K562 (cell line): ENCODE data around the gene EFHC2. TPM values are rescaled to one million over a fixed set of nuclear protein-coding genes. Genes with fewer than 3 reads are reported as not detected.

Experiments used
- ATAC-seq: fragments of 200-7000 bp; cut with Tn5 transposase; 3 replicates; pipeline ENCODE4 v1.9.1; 2020; ENCODE audit warnings: moderate library complexity
- BruUV-seq: library from RNA; stranded (reverse); fragments of 400-500 nt; replicated peaks from 2 replicates; lab custom pipeline; 2021; lab: Mats Ljungman, UMichigan
- CTCF ChIA-PET: fragments of 300-600 bp; formaldehyde crosslinking; extraction: SDS; loops from one replicate; lab custom pipeline; 2021; ENCODE audit warnings: low intra/inter-chr PET ratio; lab: Yijun Ruan, JAX
- POLR2A ChIA-PET: fragments of 300-600, 350-650 bp; sonication (Branson Sonifier 250); formaldehyde crosslinking; extraction: SDS; loops from one replicate; lab custom pipeline; 2021; ENCODE audit warnings: antibody characterized with exemption, inconsistent platforms; lab: Yijun Ruan, JAX
- DNase-seq, 4 experiments: peaks; one replicate each; pipeline versions ENCODE4 v3.0.0 to v3.0.0-alpha.2; 2011 to 2018; ENCODE audit warnings: low spot score in 3 of 4, mixed read lengths in 3 of 4; ENCODE audit errors: extremely low read depth in 1 of 4
- FAIRE-seq: peaks from 2 replicates; lab custom pipeline; 2011; peaks lifted over from hg19 to GRCh38; lab: Jason Lieb, UNC
- H2AFZ ChIP-seq: 2 replicates; pipeline ENCODE4 v1.6.0; 2011; ENCODE audit warnings: low read depth, low read length, control low read depth, inconsistent platforms
- H3K27ac ChIP-seq: fragments of 200-600 bp; 3 replicates; pipeline ENCODE4 v1.8.0; 2011; ENCODE audit warnings: low read depth, mild to moderate bottlenecking, control low read depth, inconsistent platforms, low read length, moderate library complexity, mixed read lengths; ENCODE audit errors: extremely low read depth
- H3K27me3 ChIP-seq, 2 experiments: fragments of 300-600 bp in 1 of 2; 2 replicates in 1 of 2; 3 replicates in 1 of 2; pipeline versions ENCODE4 v1.6.0 to v1.8.0; 2011; ENCODE audit warnings: inconsistent platforms in 2 of 2, low read length in 2 of 2, mild to moderate bottlenecking in 1 of 2, mixed read lengths in 1 of 2, moderate library complexity in 1 of 2; ENCODE audit not compliant: control insufficient read depth in 2 of 2, insufficient read depth in 2 of 2
- H3K36me3 ChIP-seq: fragments of 300-600 bp; 3 replicates; pipeline ENCODE4 v1.8.0; 2011; ENCODE audit warnings: mild to moderate bottlenecking, low read length, inconsistent platforms; ENCODE audit not compliant: control insufficient read depth, insufficient read depth
- H3K4me1 ChIP-seq, 2 experiments: fragments of 200-600 bp in 1 of 2; replicated peaks in 1 of 2; 2 replicates in 1 of 2; 3 replicates in 1 of 2; pipeline versions ENCODE4 v1.5.1 to v1.8.0; 2011; ENCODE audit warnings: inconsistent platforms in 2 of 2, low read length in 2 of 2, mild to moderate bottlenecking in 1 of 2, mixed read lengths in 1 of 2, moderate library complexity in 1 of 2; ENCODE audit not compliant: control insufficient read depth in 2 of 2, insufficient read depth in 2 of 2
- H3K4me2 ChIP-seq: 2 replicates; pipeline ENCODE4 v1.6.1; 2011; ENCODE audit warnings: low read length, control low read depth, inconsistent platforms, mixed read lengths; ENCODE audit not compliant: insufficient read depth
- H3K4me3 ChIP-seq: fragments of 200-600 bp; sonication (generic), shearing (Covaris generic); 2 replicates; pipeline ENCODE4 v1.5.1; 2016; ENCODE audit warnings: control low read depth, inconsistent platforms
- H3K79me2 ChIP-seq: fragments of 200-600 bp; 3 replicates; pipeline ENCODE4 v1.8.0; 2011; ENCODE audit warnings: low read length, inconsistent platforms; ENCODE audit not compliant: control insufficient read depth, insufficient read depth
- H3K9ac ChIP-seq, 2 experiments: 2 replicates each; pipeline versions ENCODE4 v1.6.0 to v1.6.1; 2011; ENCODE audit warnings: low read depth in 2 of 2, low read length in 2 of 2, control low read depth in 1 of 2, inconsistent platforms in 1 of 2, mild to moderate bottlenecking in 1 of 2, mixed read lengths in 1 of 2; ENCODE audit not compliant: insufficient read depth in 1 of 2
- H3K9me1 ChIP-seq: one replicate; pipeline ENCODE4 v1.6.0; 2011; ENCODE audit warnings: inconsistent platforms, mild to moderate bottlenecking, low read length, moderate library complexity; ENCODE audit not compliant: control insufficient read depth, insufficient read depth
- H3K9me3 ChIP-seq: replicated peaks from 2 replicates; pipeline ENCODE4 v1.5.1; 2011; ENCODE audit warnings: low read depth, low read length, inconsistent platforms; ENCODE audit not compliant: control insufficient read depth, insufficient read depth
- H4K20me1 ChIP-seq: replicated peaks from 2 replicates; pipeline ENCODE4 v1.6.1; 2011; ENCODE audit warnings: low read length, inconsistent platforms, mixed read lengths; ENCODE audit not compliant: control insufficient read depth, insufficient read depth
- BRCA1 ChIP-seq, 2 experiments: fragments of 450-650 bp in 1 of 2; sonication (generic) in 1 of 2; formaldehyde crosslinking in 1 of 2; IDR thresholded peaks; 2 replicates each; pipeline versions ENCODE4 v1.5.0 to v1.6.1; 2017 to 2020; ENCODE audit warnings: mild to moderate bottlenecking in 1 of 2, missing genetic modification reagents in 1 of 2
- CBX5 ChIP-seq: IDR thresholded peaks from 2 replicates; pipeline ENCODE4 v1.6.1; 2014; ENCODE audit warnings: low read depth, borderline replicate concordance
- DIDO1 ChIP-seq: fragments of 450-650 bp; IDR thresholded peaks from 2 replicates; pipeline ENCODE4 v1.6.1; 2016; ENCODE audit warnings: low read depth, missing biosample characterization, missing genetic modification characterization
- HES1 ChIP-seq: fragments of 450-650 bp; IDR thresholded peaks from 2 replicates; pipeline ENCODE4 v1.6.1; 2016; ENCODE audit warnings: low read depth, mild to moderate bottlenecking, moderate library complexity
- IFI16 ChIP-seq: fragments of 250-450 bp; sonication (Bioruptor Pico); IDR thresholded peaks from 2 replicates; pipeline ENCODE4 v2.1.2; 2022; ENCODE audit warnings: mild to moderate bottlenecking, inconsistent platforms
- MBD1 ChIP-seq: fragments of 250-450 bp; sonication (Bioruptor Pico); IDR thresholded peaks from 2 replicates; pipeline ENCODE4 v1.8.0; 2022; ENCODE audit warnings: inconsistent platforms
- MED1 ChIP-seq: sonication (generic); formaldehyde crosslinking; IDR thresholded peaks from 2 replicates; pipeline ENCODE4 v1.8.1; 2023; ENCODE audit warnings: missing genetic modification reagents, borderline replicate concordance
- MTF1 ChIP-seq: fragments of 250-450 bp; sonication (Bioruptor Pico); IDR thresholded peaks from 2 replicates; pipeline ENCODE4 v1.9.0; 2021; ENCODE audit warnings: moderate library complexity, mild to moderate bottlenecking, inconsistent platforms, borderline replicate concordance
- NCOR1 ChIP-seq: fragments of 450-650 bp; IDR thresholded peaks from 2 replicates; pipeline ENCODE4 v1.6.1; 2016; ENCODE audit warnings: mild to moderate bottlenecking, moderate library complexity
- POLR2A ChIP-seq: fragments of 450-650 bp; conservative IDR thresholded peaks from 2 replicates; pipeline ENCODE4 v1.6.1; 2016
- RBM15 ChIP-seq: fragments of 200-400 bp; formaldehyde crosslinking; IDR thresholded peaks from 2 replicates; pipeline ENCODE4 v1.6.1; 2018; ENCODE audit warnings: mild to moderate bottlenecking, low read length, moderate library complexity; ENCODE audit not compliant: insufficient read depth
- RFX5 ChIP-seq: IDR thresholded peaks from 2 replicates; pipeline ENCODE4 v1.6.1; 2011; ENCODE audit warnings: low read depth, mild to moderate bottlenecking, improper control_type of control experiment, low read length
- SUPT5H ChIP-seq: fragments of 450-650 bp; IDR thresholded peaks from 2 replicates; pipeline ENCODE4 v1.6.1; 2016
- TRIM25 ChIP-seq: fragments of 450-650 bp; IDR thresholded peaks from 2 replicates; pipeline ENCODE4 v1.7.0; 2016; ENCODE audit warnings: borderline replicate concordance
- XRCC3 ChIP-seq: fragments of 450-650 bp; IDR thresholded peaks from 2 replicates; pipeline ENCODE4 v1.6.1; 2017; ENCODE audit warnings: mild to moderate bottlenecking, moderate library complexity
- ZNF507 ChIP-seq: conservative IDR thresholded peaks from 2 replicates; pipeline ENCODE4 v1.6.1; 2017; ENCODE audit warnings: missing genetic modification characterization, missing compliant biosample characterization
- ZNF584 ChIP-seq: fragments of 200-800 bp; sonication (Bioruptor generic); IDR thresholded peaks from 2 replicates; pipeline ENCODE4 v1.6.1; 2016; ENCODE audit warnings: low read depth, mild to moderate bottlenecking, missing genetic modification characterization, missing compliant biosample characterization
- ZNF77 ChIP-seq: fragments of 250-450 bp; sonication (Bioruptor Pico); IDR thresholded peaks from 2 replicates; pipeline ENCODE4 v1.5.0; 2020
- in situ Hi-C: fragments of 300-500 bp; cut with MboI; formaldehyde crosslinking; loops from 4 replicates; pipeline ENCODE4 v1.15.0; 2018; ENCODE audit warnings: inconsistent platforms, mixed read lengths
- intact Hi-C: fragments of 100-400 bp; cut with micrococcal nuclease; formaldehyde crosslinking; loops from 2 replicates; pipeline ENCODE4 v1.14.2; 2022
- polyA plus RNA-seq, 8 experiments: library from polyadenylated mRNA; depleted of rRNA in 4 of 8; stranded (reverse) in 5 of 8; unstranded in 3 of 8; fragments of >200 nt; fragmentation: Nextera tagmentation in 2 of 8; fragmentation: Illumina TruSeq in 1 of 8; extraction: Ambion mirVana in 2 of 8; extraction: Trizol in 1 of 8; gene quantifications; 2 replicates each; pipeline versions ENCODE4 v1.2.1 to v1.2.3, GENCODE V29; 2011 to 2014; ENCODE audit warnings: inconsistent platforms in 1 of 8, missing spikeins in 1 of 8
- total RNA-seq, 7 experiments: library from RNA; depleted of rRNA in 6 of 7; stranded (reverse); fragments of >200 nt in 6 of 7; fragmentation: Illumina TruSeq in 2 of 7; extraction: Trizol in 2 of 7; gene quantifications; 2 replicates each; pipeline versions ENCODE4 v1.2.1 to v1.2.3, GENCODE V29; 2011 to 2021; ENCODE audit warnings: low replicate concordance in 1 of 7
- TF ChIP-seq, protein P1 (sequence below): fragments of 250-450 bp; sonication (Bioruptor Pico); IDR thresholded peaks from 2 replicates; pipeline ENCODE4 v1.4.0; 2020; ENCODE audit warnings: mild to moderate bottlenecking, moderate library complexity

Gene EFHC2
- total and polyA plus RNA-seq, 9 of the 15 experiments (the other 6 are each of a cell fraction or from before 2014, with no cell fraction given): 1.3 to 8.1 (median 3.0) TPM

GRCh38 chrX:44265559-44265958 is 77.9 kb downstream of the EFHC2 start (continued):
- TF ChIP-seq XRCC3: no peak
- no peak for TF ChIP-seq RBM15
- TF ChIP-seq MBD1 (CRISPR knock-in tag): no peak
- no peak for TF ChIP-seq TRIM25

- Histone ChIP-seq H3K36me3 (no peaks in the 10 kb centered on the region), H3K9me3 (no peaks in the 10 kb centered on the region), H2AFZ (no peak overlapping the region), H3K4me2 (no peak overlapping the region), H3K9ac (no peak overlapping the region), H4K20me1 (no peaks in the 10 kb centered on the region), H3K4me1 (no peaks in the 10 kb centered on the region; a peak in 1 of 5 replicates), H3K9me1 (no peaks in the 10 kb centered on the region), H3K27me3 (no peaks in the 10 kb centered on the region), H3K79me2 (no peaks in the 10 kb centered on the region), H3K27ac (no peak overlapping the region), H3K4me3 (no peak overlapping the region)
- no peak for ATAC-seq
- ChIA-PET CTCF (no interaction called here), POLR2A (no interaction called here)
- in situ Hi-C loops (no loop called here), intact Hi-C loops (no loop called here)
- no TSS peak for BruUV-seq
- DNase-seq: no peak
- no peak for FAIRE-seq
- no peak for TF ChIP-seq SUPT5H
- no peak for TF ChIP-seq POLR2A
- TF ChIP-seq ZNF507 (tag): no peak
- no peak for TF ChIP-seq DIDO1 (tag)
- TF ChIP-seq CBX5: no peak
- no peak for TF ChIP-seq MTF1 (CRISPR knock-in tag)
- no peak for TF ChIP-seq NCOR1
- TF ChIP-seq MED1: no peak
- TF ChIP-seq ZNF584 (CRISPR knock-in tag): no peak
- TF ChIP-seq BRCA1 (IDR thresholded peaks at IDR 0.05): no peak
- no peak for TF ChIP-seq BRCA1 (CRISPR knock-in tag; IDR thresholded peaks at IDR 0.05)
- TF ChIP-seq RFX5: no peak
- no peak for TF ChIP-seq IFI16
- TF ChIP-seq ZNF77: no peak
- TF ChIP-seq, protein P1, sequence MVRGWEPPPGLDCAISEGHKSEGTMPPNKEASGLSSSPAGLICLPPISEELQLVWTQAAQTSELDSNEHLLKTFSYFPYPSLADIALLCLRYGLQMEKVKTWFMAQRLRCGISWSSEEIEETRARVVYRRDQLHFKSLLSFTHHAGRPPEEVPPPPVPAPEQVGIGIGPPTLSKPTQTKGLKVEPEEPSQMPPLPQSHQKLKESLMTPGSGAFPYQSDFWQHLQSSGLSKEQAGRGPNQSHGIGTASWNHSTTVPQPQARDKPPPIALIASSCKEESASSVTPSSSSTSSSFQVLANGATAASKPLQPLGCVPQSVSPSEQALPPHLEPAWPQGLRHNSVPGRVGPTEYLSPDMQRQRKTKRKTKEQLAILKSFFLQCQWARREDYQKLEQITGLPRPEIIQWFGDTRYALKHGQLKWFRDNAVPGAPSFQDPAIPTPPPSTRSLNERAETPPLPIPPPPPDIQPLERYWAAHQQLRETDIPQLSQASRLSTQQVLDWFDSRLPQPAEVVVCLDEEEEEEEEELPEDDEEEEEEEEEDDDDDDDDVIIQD (CRISPR knock-in tag): no peak
- no peak for TF ChIP-seq HES1
These were observed 78.5 kb downstream of the EFHC2 start for GRCh38 chrX:44264936-44265335.
